HL-60 (cell line): Measurements from ENCODE around the gene DNAAF8.

Experiments used
- CTCF ChIP-seq: IDR thresholded peaks from one replicate; pipeline ENCODE4 v1.5.1; 2011; ENCODE audit warnings: low read length, control low read depth, inconsistent platforms; ENCODE audit not compliant: insufficient read depth
- GABPA ChIP-seq: IDR thresholded peaks from 2 replicates; pipeline ENCODE4 v1.6.1; 2012; ENCODE audit warnings: low read depth

GRCh38 chr16:4688674-4689045 lies 45.7 kb upstream of the DNAAF8 start:
- TF ChIP-seq GABPA (no peak), CTCF (no peak)
